Ectodermal cell (in vitro differentiated cells): ENCODE measurements around the gene FAM174C. TPM values are rescaled to one million over a fixed set of nuclear protein-coding genes. Genes with fewer than 3 reads are reported as not detected.

Experiments used
- H3K27ac ChIP-seq: 2 replicates; pipeline ENCODE4 v1.7.0; 2013; ENCODE audit warnings: mild to moderate bottlenecking, low read depth, low read length; ENCODE audit not compliant: insufficient read depth, poor library complexity, severe bottlenecking
- H3K27me3 ChIP-seq: 2 replicates; pipeline ENCODE4 v1.7.0; 2013; ENCODE audit warnings: mild to moderate bottlenecking, low read length; ENCODE audit not compliant: insufficient read depth, control insufficient read depth, poor library complexity, severe bottlenecking
- H3K36me3 ChIP-seq: one replicate; pipeline ENCODE4 v1.7.0; 2013; ENCODE audit warnings: low read length; ENCODE audit not compliant: control insufficient read depth, insufficient read depth
- H3K4me1 ChIP-seq: one replicate; pipeline ENCODE4 v1.7.0; 2013; ENCODE audit warnings: low read length; ENCODE audit not compliant: control insufficient read depth, insufficient read depth
- H3K4me3 ChIP-seq: 2 replicates; pipeline ENCODE4 v1.7.0; 2013; ENCODE audit warnings: low read depth, low read length, control low read depth; ENCODE audit not compliant: insufficient read depth
- H3K9me3 ChIP-seq: 2 replicates; pipeline ENCODE4 v1.7.0; 2013; ENCODE audit warnings: mild to moderate bottlenecking, low read length, moderate library complexity; ENCODE audit not compliant: control insufficient read depth
- WGBS, 2 experiments: methylation state at CpG; one replicate each; pipeline ENCODE4 v1.1.7; 2013; ENCODE audit warnings: missing lambda C conversion rate in 2 of 2; 5-methylcytosine and 5-hydroxymethylcytosine counted together
- polyA plus RNA-seq, 4 experiments: library from polyadenylated mRNA; stranded (reverse); fragments of 50-300 nt; gene quantifications; one replicate each; pipeline ENCODE4 v1.2.3, GENCODE V29; 2013

The FAM174C gene
- polyA plus RNA-seq (2013, experiment 1 of 4), result 21.4 TPM
- polyA plus RNA-seq (2013, experiment 2 of 4), result 22.6 TPM
- 23.2 TPM for polyA plus RNA-seq (2013, experiment 3 of 4)
- 22.3 TPM for polyA plus RNA-seq (2013, experiment 4 of 4)

DNA sequence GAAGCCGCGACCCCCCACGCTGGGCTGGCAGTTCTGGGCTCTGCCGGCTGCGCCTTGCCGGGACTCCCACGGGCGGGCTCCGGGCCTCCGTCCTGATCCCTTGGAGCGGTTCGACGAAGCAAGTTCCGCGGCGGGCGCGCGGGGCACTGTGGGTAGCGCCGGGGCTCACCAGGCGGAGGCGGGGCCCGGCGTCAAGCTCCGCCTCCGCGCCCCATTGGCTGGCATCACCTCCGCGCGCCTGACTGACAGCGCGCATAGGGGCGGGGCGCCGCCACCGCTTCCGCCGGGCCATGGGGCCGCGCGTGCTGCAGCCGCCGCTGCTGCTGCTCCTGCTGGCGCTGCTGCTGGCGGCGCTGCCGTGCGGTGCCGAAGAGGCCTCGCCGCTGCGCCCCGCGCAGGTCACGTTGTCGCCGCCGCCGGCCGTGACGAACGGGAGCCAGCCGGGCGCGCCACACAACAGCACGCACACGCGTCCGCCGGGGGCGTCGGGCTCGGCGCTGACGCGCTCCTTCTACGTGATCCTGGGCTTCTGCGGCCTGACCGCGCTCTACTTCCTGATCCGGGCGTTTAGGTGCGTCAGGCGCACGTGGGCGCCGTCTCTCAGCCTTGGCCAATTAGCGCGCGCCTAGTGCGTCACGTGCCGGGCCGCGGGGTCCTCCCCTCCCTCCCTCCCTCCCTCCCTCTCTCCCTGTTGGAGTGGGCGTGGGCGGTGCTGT lies at the start of gene FAM174C:
TSS of gene FAM174C (plus strand) at position 271 of the 716 bp plus-strand sequence. CDS start at position 291, 20 bp downstream.
- 1% methylated on average over 98 of the region's 98 CpGs for WGBS, 2 experiments
- Histone ChIP-seq H3K36me3 (peaks cover 35% of the 10 kb centered on the region), H3K27me3 (no peaks in the 10 kb centered on the region), H3K4me1 (peaks cover 27% of the 10 kb centered on the region), H3K9me3 (no peaks in the 10 kb centered on the region), H3K4me3 (peak within 1 kb of the TSS; percentile 47), H3K27ac (peak within 1 kb of the TSS; percentile 96)

DNA sequence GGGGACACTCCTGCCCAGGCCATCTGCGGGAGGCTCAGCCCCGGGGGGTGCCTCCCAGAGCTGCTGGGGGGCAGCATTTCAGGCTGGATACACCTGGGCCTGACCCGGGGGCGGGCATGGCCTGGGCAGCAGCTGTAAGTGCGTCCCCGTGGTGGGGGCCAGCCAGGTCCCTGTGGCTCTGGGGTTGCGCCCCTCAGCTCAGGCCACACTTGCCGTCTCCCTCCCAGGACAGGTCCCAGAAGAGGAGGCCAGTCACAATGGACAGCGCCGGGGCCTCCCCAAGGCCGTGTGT lies 49.2 kb upstream of the FAM174C start:
- peaks cover 8% of the 10 kb centered on the region for H3K4me1 ChIP-seq
- H3K27me3 ChIP-seq, result no peaks in the 10 kb centered on the region
- H3K36me3 ChIP-seq, result peaks cover 20% of the 10 kb centered on the region
- WGBS, 2 experiments, result 95 to 97% methylated on average over 11 of the region's 11 CpGs
- no peak overlapping the region for H3K27ac ChIP-seq
- no peak overlapping the region for H3K4me3 ChIP-seq
- no peaks in the 10 kb centered on the region for H3K9me3 ChIP-seq

DNA sequence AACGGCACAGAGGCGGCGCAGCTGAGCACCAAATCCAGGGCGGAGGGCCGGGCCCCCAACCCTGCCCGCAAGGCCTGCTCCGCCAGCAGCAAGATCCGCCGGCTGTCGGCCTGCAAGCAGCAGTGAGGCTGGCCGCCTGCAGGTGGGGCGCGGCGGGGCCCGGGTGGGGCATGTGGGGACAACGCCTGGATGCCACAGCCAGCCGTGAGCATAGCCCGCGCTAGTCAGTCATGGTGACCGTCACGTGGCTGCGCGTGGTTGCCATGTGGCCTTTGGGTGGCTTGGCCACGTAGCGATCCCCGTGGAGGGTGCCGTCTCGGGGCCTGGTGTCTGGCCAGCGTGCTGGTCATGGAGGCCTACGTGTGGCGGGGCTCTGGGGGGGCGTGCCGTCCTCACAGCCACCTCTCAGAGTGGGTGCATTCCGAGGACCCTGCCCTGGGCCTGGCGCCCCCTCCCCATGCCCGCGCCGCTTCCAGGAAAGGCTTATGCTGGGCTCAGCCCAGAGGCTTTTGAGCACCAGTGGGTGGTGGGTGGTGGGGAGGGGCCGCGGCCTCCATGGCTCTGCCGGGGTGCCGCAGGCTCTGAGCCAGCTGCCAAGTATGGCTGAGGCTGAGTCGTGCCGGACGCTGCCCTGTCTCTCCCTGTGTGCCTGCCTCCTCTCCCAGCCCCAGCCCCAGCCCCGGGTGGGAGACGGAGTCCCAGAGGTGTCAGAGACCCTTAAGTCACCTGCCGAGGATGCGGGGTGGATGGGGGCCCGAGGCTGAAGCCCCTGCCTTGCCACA lies 48.6 kb upstream of the FAM174C start:
- Histone ChIP-seq H3K27ac (no peak overlapping the region), H3K9me3 (no peaks in the 10 kb centered on the region), H3K4me3 (no peak overlapping the region), H3K36me3 (peaks cover 19% of the 10 kb centered on the region), H3K4me1 (peaks cover 9% of the 10 kb centered on the region), H3K27me3 (no peaks in the 10 kb centered on the region)
- WGBS, 2 experiments, result 96% methylated on average over 50 of the region's 50 CpGs

DNA sequence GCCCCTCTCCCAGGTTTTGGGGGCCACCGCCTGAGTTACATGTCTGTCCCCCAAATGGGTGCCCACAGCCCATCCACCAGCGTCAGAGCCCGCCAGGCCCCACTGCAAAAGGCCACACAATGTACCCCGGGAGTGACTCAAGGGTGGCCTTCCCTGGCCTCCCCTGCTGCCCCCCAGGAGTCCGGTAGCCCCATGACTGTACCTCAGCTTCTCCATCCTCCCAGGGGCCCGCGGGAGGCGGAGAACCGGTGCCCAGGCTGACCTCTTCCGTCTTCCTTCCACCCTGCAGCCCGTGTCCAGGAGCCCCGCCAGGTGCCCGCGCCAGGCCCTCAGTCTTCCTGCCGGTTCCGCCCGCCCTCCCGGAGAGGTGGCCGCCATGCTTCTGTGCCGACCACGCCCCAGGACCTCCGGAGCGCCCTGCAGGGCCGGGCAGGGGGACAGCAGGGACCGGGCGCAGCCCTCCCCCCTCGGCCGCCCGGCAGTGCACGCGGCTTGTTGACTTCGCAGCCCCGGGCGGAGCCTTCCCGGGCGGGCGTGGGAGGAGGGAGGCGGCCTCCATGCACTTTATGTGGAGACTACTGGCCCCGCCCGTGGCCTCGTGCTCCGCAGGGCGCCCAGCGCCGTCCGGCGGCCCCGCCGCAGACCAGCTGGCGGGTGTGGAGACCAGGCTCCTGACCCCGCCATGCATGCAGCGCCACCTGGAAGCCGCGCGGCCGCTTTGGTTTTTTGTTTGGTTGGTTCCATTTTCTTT lies 47.9 kb upstream of the FAM174C start:
- 94% methylated on average over 56 of the region's 56 CpGs for WGBS, 2 experiments
- Histone ChIP-seq H3K27ac (no peak overlapping the region), H3K4me1 (peaks cover 9% of the 10 kb centered on the region), H3K36me3 (peaks cover 19% of the 10 kb centered on the region), H3K4me3 (no peak overlapping the region), H3K27me3 (no peaks in the 10 kb centered on the region), H3K9me3 (no peaks in the 10 kb centered on the region)

DNA sequence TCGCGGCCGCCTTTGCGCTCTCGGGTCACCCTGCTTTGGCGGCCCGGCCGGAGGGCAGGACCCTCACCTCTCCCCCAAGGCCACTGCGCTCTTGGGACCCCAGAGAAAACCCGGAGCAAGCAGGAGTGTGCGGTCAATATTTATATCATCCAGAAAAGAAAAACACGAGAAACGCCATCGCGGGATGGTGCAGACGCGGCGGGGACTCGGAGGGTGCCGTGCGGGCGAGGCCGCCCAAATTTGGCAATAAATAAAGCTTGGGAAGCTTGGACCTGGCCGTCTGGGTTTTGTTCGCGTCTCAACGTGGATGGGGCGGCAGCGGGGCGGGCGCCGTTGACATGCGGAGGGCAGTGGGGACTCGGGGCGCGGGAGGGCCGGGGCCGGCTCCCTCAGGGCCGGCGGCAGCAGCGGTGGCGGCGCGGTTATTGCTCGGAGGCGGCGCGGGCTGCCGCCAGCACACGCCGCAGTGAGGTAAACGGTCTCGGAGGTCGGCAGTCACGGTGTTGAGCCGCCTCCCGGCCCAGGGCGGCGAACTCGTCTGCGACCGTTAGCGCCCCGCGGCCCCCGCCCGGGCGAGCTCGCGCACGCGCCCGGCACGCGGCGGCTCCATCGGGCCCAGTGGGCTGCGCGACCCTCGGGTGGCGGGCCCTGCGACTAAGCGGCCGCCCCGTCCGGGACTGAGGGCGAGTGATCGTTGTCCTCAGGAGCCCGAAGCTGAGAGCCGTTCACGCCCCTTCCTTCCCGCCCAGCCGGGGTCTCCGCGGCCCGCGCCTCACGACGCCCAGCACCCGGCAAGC lies 47.0 kb upstream of the FAM174C start:
- Histone ChIP-seq H3K4me3 (no peak overlapping the region), H3K27me3 (no peaks in the 10 kb centered on the region), H3K27ac (no peak overlapping the region), H3K4me1 (peaks cover 9% of the 10 kb centered on the region), H3K36me3 (peaks cover 20% of the 10 kb centered on the region), H3K9me3 (no peaks in the 10 kb centered on the region)
- 97% methylated on average over 100 of the region's 100 CpGs for WGBS, 2 experiments

DNA sequence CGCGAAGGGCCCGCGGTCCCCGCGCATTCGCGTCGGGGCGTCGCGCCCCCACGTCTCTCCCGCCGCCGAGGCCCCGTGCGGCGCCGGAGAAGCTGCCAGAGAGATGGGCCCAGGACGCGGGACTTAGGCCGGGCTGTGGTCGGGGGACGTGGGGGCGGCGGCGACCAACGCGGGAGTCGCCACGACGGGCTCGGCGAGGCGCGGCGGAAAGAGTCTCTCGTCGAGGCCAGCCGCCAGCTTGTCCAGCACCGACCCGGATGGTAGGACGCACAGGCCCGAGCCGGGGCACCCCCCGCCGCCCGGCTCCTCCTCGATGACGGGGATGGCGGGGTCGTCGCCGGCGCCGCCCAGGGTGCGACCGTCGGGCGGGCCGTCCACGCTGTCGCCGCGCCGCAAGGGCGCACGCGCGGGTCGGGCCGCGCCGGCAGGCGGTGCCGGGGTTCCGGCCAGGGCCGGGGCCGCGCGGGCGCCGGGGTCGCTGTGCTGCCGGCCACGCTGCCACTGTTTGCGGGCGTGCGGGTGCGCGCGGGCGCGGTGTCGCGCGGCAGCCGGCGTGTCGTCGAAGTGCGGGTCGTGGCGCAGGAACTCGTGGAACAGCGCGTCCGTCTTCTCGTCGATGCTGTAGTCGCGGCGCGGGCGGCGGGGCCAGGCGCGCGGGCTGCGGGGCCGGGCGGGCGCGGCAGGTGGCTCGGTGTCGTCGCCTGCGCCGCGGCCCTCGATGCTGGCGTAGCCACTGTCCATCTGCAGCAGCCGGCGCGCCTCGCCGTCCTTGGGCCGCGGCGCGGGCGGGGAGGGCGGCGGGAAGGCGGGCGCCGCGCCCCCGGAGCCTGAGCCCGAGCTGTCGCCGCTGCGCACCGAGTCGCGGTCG lies 46.0 kb upstream of the FAM174C start:
- peaks cover 29% of the 10 kb centered on the region for H3K36me3 ChIP-seq
- no peaks in the 10 kb centered on the region for H3K27me3 ChIP-seq
- H3K9me3 ChIP-seq, result no peaks in the 10 kb centered on the region
- WGBS, 2 experiments, result 96 to 97% methylated on average over 158 of the region's 158 CpGs
- H3K4me3 ChIP-seq, result no peak overlapping the region
- H3K27ac ChIP-seq, result no peak overlapping the region
- peaks cover 9% of the 10 kb centered on the region for H3K4me1 ChIP-seq

DNA sequence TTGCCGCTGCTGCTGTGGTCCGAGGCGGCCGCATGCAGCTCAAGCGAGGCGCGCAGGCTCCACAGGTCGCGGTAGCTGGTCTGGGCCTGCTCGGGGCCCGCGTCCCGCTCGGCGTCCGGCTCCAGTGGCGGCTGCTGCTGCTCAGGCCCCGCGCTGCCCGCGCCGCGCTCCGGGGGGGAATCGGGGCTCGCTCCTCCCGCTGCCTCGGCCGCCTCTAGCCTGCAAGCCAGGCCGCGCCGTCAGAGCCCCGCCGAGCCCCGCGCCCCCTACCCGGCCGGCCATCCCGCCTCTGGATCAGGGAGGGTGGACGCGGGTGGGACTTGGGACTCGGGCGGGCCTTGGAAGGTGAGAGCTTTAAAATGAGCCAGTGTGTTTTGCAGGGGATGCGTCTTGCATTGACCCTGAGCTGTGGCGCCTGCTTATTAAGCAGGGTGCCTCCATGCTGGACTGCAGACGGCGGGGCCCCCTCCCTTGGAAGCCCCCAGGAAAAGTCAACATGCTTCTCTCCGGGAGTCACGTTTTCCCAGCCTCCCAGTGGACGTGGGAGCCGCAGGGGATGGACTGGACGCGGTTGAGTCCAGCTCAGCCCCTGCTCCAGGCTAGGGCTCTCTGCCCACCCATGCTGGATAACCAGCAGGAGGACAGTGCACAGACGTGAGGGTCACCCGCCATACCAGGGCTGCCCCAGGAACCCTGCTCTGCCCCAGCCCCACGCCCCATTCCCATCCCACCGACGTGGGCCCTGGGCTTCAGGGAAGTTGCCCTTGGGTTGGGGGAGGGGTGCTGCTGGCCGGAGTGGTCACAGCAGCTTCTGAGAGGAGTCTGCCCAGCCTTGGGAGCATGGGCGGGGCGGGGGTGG lies 45.2 kb upstream of the FAM174C start:
- 92 to 94% methylated on average over 61 of the region's 61 CpGs for WGBS, 2 experiments
- H3K9me3 ChIP-seq, result no peaks in the 10 kb centered on the region
- H3K4me3 ChIP-seq, result no peak overlapping the region
- H3K27ac ChIP-seq, result no peak overlapping the region
- H3K36me3 ChIP-seq, result peaks cover 36% of the 10 kb centered on the region
- H3K4me1 ChIP-seq, result peaks cover 9% of the 10 kb centered on the region
- H3K27me3 ChIP-seq, result no peaks in the 10 kb centered on the region

DNA sequence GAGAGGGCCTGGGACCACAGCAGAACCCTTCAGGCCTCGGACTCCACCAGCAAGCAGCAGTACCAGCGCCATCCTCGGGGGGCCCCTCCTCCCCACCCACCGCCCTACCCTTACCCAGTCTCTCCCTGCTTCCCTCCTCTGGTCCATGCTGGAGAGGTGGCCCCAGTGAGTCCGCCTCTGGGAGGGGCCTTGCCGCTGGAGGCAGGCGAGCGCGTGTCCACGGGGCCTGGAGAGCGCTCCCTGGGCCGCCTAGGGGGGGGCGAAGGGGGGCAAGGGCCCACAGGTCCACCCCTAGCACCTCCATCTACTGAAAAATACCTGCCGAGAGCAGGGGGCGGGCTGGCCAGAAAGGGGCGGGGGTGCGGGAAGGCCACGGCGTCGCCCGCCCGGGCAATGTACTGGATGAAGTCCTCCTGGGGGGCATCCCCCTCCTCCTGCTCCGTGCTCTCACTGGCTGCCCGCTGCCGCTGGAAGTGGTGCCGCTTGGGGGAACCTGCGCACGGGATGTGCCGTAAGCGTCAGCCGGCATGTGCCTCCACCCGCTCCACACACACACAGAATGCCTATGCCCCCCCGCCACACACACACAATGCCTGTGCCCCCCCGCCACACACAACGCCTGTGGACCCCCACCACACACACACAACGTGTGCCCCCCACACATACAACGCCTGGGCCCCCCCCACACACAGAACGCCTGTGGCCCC lies 44.4 kb upstream of the FAM174C start:
- H3K27me3 ChIP-seq, result no peaks in the 10 kb centered on the region
- H3K27ac ChIP-seq, result no peak overlapping the region

More for the DNA sequence above, 44.4 kb upstream of the FAM174C start:
- H3K4me3 ChIP-seq, result no peak overlapping the region
- peaks cover 9% of the 10 kb centered on the region for H3K4me1 ChIP-seq
- WGBS, 2 experiments, result 84 to 88% methylated on average over 32 to 33 of the region's 38 CpGs
- H3K9me3 ChIP-seq, result no peaks in the 10 kb centered on the region
- H3K36me3 ChIP-seq, result peaks cover 36% of the 10 kb centered on the region
